CD14-positive monocyte (primary cell): ENCODE data around the gene OR11H7. TPM values are rescaled to one million over a fixed set of nuclear protein-coding genes. Genes with fewer than 3 reads are reported as not detected.

Experiments used
- DNase-seq, 3 donors: peaks; one replicate each; pipeline ENCODE4 v3.0.0-alpha.2; 2011 to 2022
- H2AFZ ChIP-seq: 2 replicates; pipeline ENCODE4 v1.6.0; 2012; ENCODE audit warnings: mild to moderate bottlenecking, low read depth, low read length, inconsistent platforms; ENCODE audit not compliant: insufficient read depth, poor library complexity, severe bottlenecking
- H3K27ac ChIP-seq, 2 donors: 1 replicate in 1 of 2; 2 replicates in 1 of 2; pipeline ENCODE4 v1.5.1; 2012 to 2013; ENCODE audit warnings: low read length in 2 of 2, control low read depth in 1 of 2, inconsistent platforms in 1 of 2, low read depth in 1 of 2, mild to moderate bottlenecking in 1 of 2
- H3K27me3 ChIP-seq, 2 donors: one replicate each; pipeline versions ENCODE4 v1.6.0 to v1.6.1; 2011 to 2013; ENCODE audit warnings: low read length in 2 of 2; ENCODE audit not compliant: control insufficient read depth in 2 of 2, insufficient read depth in 2 of 2
- H3K36me3 ChIP-seq, 2 donors: replicated peaks in 1 of 2; 1 replicate in 1 of 2; 2 replicates in 1 of 2; pipeline versions ENCODE4 v1.5.1 to v1.6.1; 2012 to 2013; ENCODE audit warnings: low read length in 2 of 2, control low read depth in 1 of 2, inconsistent platforms in 1 of 2, mild to moderate bottlenecking in 1 of 2; ENCODE audit not compliant: insufficient read depth in 2 of 2, control insufficient read depth in 1 of 2
- H3K4me1 ChIP-seq, 2 donors: 1 replicate in 1 of 2; 2 replicates in 1 of 2; pipeline versions ENCODE4 v1.5.1 to v1.6.1; 2012 to 2013; ENCODE audit warnings: low read length in 2 of 2, control low read depth in 1 of 2, inconsistent platforms in 1 of 2, mild to moderate bottlenecking in 1 of 2, moderate library complexity in 1 of 2; ENCODE audit not compliant: insufficient read depth in 2 of 2, control insufficient read depth in 1 of 2
- H3K4me2 ChIP-seq: replicated peaks from 2 replicates; pipeline ENCODE3; 2012; ENCODE audit warnings: low read length, moderate library complexity, mild to moderate bottlenecking; ENCODE audit not compliant: poor library complexity, severe bottlenecking; ENCODE audit errors: extremely low read depth
- H3K4me3 ChIP-seq, 3 experiments: fragments of 200-600 bp in 1 of 3; sonication (generic) in 1 of 3; replicated peaks in 1 of 3; 1 replicate in 2 of 3; 2 replicates in 1 of 3; pipeline ENCODE4 v1.5.1; 2011 to 2013; ENCODE audit warnings: low read length in 3 of 3, mild to moderate bottlenecking in 3 of 3, control low read depth in 2 of 3, low read depth in 2 of 3, inconsistent platforms in 1 of 3, moderate library complexity in 1 of 3
- H3K79me2 ChIP-seq: 2 replicates; pipeline ENCODE4 v1.6.0; 2012; ENCODE audit warnings: mild to moderate bottlenecking, control low read depth, inconsistent platforms, low read length, moderate library complexity; ENCODE audit not compliant: insufficient read depth
- H3K9ac ChIP-seq: 2 replicates; pipeline ENCODE4 v1.6.0; 2017; ENCODE audit warnings: low read length, mild to moderate bottlenecking; ENCODE audit not compliant: insufficient read depth, poor library complexity, severe bottlenecking
- H3K9me3 ChIP-seq, 2 donors: replicated peaks in 1 of 2; 1 replicate in 1 of 2; 2 replicates in 1 of 2; pipeline versions ENCODE4 v1.5.1 to v1.6.1; 2012 to 2013; ENCODE audit warnings: low read length in 2 of 2, control low read depth in 1 of 2; ENCODE audit not compliant: control insufficient read depth in 1 of 2, insufficient read depth in 1 of 2
- H4K20me1 ChIP-seq: 2 replicates; pipeline ENCODE4 v1.6.0; 2012; ENCODE audit warnings: mild to moderate bottlenecking, low read length, control low read depth, moderate library complexity; ENCODE audit not compliant: insufficient read depth
- H3K27ac Mint-ChIP-seq, 7 donors: one replicate each; pipeline ENCODE4 v1.8.0; 2020; ENCODE audit warnings: mild to moderate bottlenecking in 7 of 7, mixed read lengths in 7 of 7, moderate library complexity in 6 of 7, inconsistent platforms in 2 of 7
- H3K27me3 Mint-ChIP-seq, 3 donors: one replicate each; pipeline ENCODE4 v1.8.0; 2021 to 2022; ENCODE audit warnings: low read depth in 3 of 3, mild to moderate bottlenecking in 3 of 3, mixed read lengths in 3 of 3, moderate library complexity in 3 of 3, inconsistent platforms in 1 of 3
- H3K36me3 Mint-ChIP-seq, 2 donors: one replicate each; pipeline ENCODE4 v1.8.0; 2020; ENCODE audit warnings: mixed read lengths in 2 of 2, inconsistent platforms in 1 of 2, mild to moderate bottlenecking in 1 of 2
- H3K4me1 Mint-ChIP-seq: one replicate; pipeline ENCODE4 v1.8.0; 2020; ENCODE audit warnings: mild to moderate bottlenecking, mixed read lengths
- H3K4me3 Mint-ChIP-seq, 2 donors: one replicate each; pipeline ENCODE4 v1.8.0; 2020; ENCODE audit warnings: mild to moderate bottlenecking in 2 of 2, mixed read lengths in 2 of 2, moderate library complexity in 1 of 2
- H3K9me3 Mint-ChIP-seq, 7 donors: one replicate each; pipeline ENCODE4 v1.8.0; 2020 to 2022; ENCODE audit warnings: mixed read lengths in 7 of 7, mild to moderate bottlenecking in 6 of 7, moderate library complexity in 6 of 7, inconsistent platforms in 2 of 7
- CTCF ChIP-seq: fragments of 200-600 bp; IDR thresholded peaks from one replicate; pipeline ENCODE4 v1.8.0; 2022; ENCODE audit warnings: antibody characterized with exemption, mild to moderate bottlenecking
- WGBS: methylation state at CpG from one replicate; pipeline ENCODE4 v1.1.5; 2013; ENCODE audit warnings: missing lambda C conversion rate; ENCODE audit not compliant: insufficient coverage; 5-methylcytosine and 5-hydroxymethylcytosine counted together
- intact Hi-C, 2 donors: fragments of 100-400 bp; cut with micrococcal nuclease; formaldehyde crosslinking; loops; one replicate each; pipeline versions ENCODE4 v1.15.0 to v1.15.1; 2023
- polyA plus RNA-seq, 3 donors: library from polyadenylated mRNA; depleted of rRNA in 1 of 3; unstranded in 2 of 3; stranded (reverse) in 1 of 3; fragments of 300-500 nt in 2 of 3; fragments of >200 nt in 1 of 3; fragmentation: Illumina TruSeq in 2 of 3; gene quantifications; 1 replicate in 2 of 3; 2 replicates in 1 of 3; pipeline ENCODE4 v1.2.3, GENCODE V29; 2012 to 2021

The OR11H7 gene
- polyA plus RNA-seq, 3 donors = not detected

DNA sequence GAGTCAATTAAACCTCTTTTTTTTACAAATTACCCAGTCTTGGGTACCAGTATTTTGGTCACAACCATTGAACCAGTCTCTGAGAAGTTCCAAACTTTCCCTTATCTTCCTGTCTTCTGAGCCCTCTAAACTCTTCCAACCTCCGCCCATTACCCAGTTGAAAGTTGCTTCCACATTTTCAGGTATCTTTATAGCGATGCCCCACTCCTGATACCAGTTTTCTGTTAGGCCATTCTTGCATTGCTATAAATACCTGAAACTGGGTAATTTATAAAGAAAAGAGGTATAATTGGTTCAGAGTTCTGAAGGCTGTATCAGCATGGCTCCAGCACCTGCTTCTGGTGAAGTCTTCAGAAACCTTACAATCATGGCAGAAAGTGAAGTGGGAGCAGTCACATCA lies 45.3 kb downstream of the OR11H7 start:
- Mint-ChIP-seq H3K27me3 (peaks cover 3 to 4% (median 3%) of the 10 kb centered on the region in 3 donors), H3K36me3 (peaks cover 10 to 21% of the 10 kb centered on the region in 2 donors), H3K9me3 (peaks cover 27 to 41% (median 32%) of the 10 kb centered on the region in 7 donors), H3K27ac (peak overlapping the region in 1 of 7 donors; percentile 3), H3K4me3 (no peak overlapping the region), H3K4me1 (no peaks in the 10 kb centered on the region)
- no peaks in the 10 kb centered on the region for H3K4me1 ChIP-seq
- H3K4me2 ChIP-seq = no peak overlapping the region
- H2AFZ ChIP-seq = no peak overlapping the region
- H3K27me3 ChIP-seq = no peaks in the 10 kb centered on the region
- DNase-seq = no peak
- peaks cover 23 to 35% of the 10 kb centered on the region in 2 donors for H3K9me3 ChIP-seq
- H3K36me3 ChIP-seq = no peaks in the 10 kb centered on the region
- no peak overlapping the region for H3K4me3 ChIP-seq
- no peak overlapping the region for H3K27ac ChIP-seq
- no peaks in the 10 kb centered on the region for H3K79me2 ChIP-seq
- no peak for TF ChIP-seq CTCF
- H4K20me1 ChIP-seq = no peaks in the 10 kb centered on the region
- no peak overlapping the region for H3K9ac ChIP-seq
- intact Hi-C loops = no loop called here
- WGBS = 100% methylated on average over 1 of the region's 2 CpGs

DNA sequence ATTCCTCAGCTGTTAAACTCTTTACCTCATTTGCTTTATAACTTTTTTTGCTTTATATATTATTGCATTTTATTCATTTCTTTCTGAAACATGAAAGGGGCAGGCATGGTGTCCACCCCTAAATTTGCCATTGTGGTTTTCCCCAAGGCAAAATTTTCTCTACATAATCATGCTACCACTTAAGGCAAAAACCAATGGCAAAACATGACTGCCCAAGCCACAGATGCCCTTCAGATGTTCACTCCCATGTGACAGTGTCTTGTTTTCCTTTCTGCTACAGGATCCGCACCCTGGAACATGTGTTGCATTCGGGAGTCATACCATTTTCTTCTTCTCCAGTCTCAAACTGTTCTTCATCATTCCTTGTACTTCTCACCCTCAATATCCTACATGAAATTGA lies 48.6 kb downstream of the OR11H7 start:
- Mint-ChIP-seq H3K27ac (no peak overlapping the region), H3K36me3 (peaks cover 35 to 52% of the 10 kb centered on the region in 2 donors)
- no peak overlapping the region for H3K9ac ChIP-seq

More for the DNA sequence above, 48.6 kb downstream of the OR11H7 start:
- Mint-ChIP-seq H3K9me3 (peaks cover 26 to 39% (median 35%) of the 10 kb centered on the region in 7 donors), H3K27me3 (peaks cover 0 to 4% (median 2%) of the 10 kb centered on the region in 3 donors), H3K4me1 (peaks cover 3% of the 10 kb centered on the region), H3K4me3 (no peak overlapping the region)
- Histone ChIP-seq H3K27me3 (no peaks in the 10 kb centered on the region), H3K4me2 (no peak overlapping the region), H3K36me3 (peaks cover 0 to 15% of the 10 kb centered on the region in 2 donors), H3K27ac (no peak overlapping the region), H2AFZ (no peak overlapping the region), H3K4me3 (no peak overlapping the region), H3K79me2 (no peaks in the 10 kb centered on the region), H4K20me1 (no peaks in the 10 kb centered on the region), H3K9me3 (peaks cover 25% of the 10 kb centered on the region in 2 donors), H3K4me1 (no peaks in the 10 kb centered on the region)
- intact Hi-C loops = no loop called here
- TF ChIP-seq CTCF = no peak
- 100% methylated on average over 2 of the region's 2 CpGs for WGBS
- DNase-seq = no peak
